ENCODE results near the gene NUTM2D. TPM values are rescaled to one million over a fixed set of nuclear protein-coding genes. Genes with fewer than 3 reads are reported as not detected.
"Not testable (repeated sequence)": the region's sequence is repeated elsewhere in the genome, so short reads cannot be mapped to it uniquely, and the experiment has no call there.

NUTM2D gene
- 1 to 10 TPM; 2.3 to 3.4 (median 2.7) TPM for total RNA-seq

GRCh38 chr10:87357444-87357843, at the start of gene NUTM2D:
Gene NUTM2D, plus strand, starts transcription at chr10:87357744. Its CDS starts 522 bp downstream, at chr10:87358266.
- WGBS, result no CpG with 5 or more reads among the region's 3 CpGs
- H3K4me1 ChIP-seq; intact Hi-C loops (cut with DNase I): not testable (repeated sequence)

GRCh38 chr10:87308702-87309101, 48.8 kb upstream of the NUTM2D start:
- not testable (repeated sequence) for DNase-seq (ENCODE audit: extremely low spot score)

More at GRCh38 chr10:87357444-87357843, at the start of gene NUTM2D:
- not testable (repeated sequence) for H3K9me3 ChIP-seq; H3K4me3 ChIP-seq; DNase-seq (ENCODE audit: extremely low spot score); H3K36me3 ChIP-seq; H3K27me3 ChIP-seq; H3K27ac ChIP-seq (replicated peaks in 1 of 4)

GRCh38 chr10:87309657-87310056, 47.9 kb upstream of the NUTM2D start:
- intact Hi-C loops (cut with DNase I); H3K36me3 ChIP-seq; H3K4me1 ChIP-seq; H3K27me3 ChIP-seq; H3K9me3 ChIP-seq; H3K4me3 ChIP-seq; DNase-seq (ENCODE audit: extremely low spot score); H3K27ac ChIP-seq (replicated peaks in 1 of 4): not testable (repeated sequence)

More at GRCh38 chr10:87308702-87309101, 48.8 kb upstream of the NUTM2D start:
- H3K4me1 ChIP-seq; intact Hi-C loops (cut with DNase I); H3K27me3 ChIP-seq; H3K36me3 ChIP-seq; H3K27ac ChIP-seq (replicated peaks in 1 of 4); H3K4me3 ChIP-seq; H3K9me3 ChIP-seq: not testable (repeated sequence)
- 75% methylated on average over 1 of the region's 1 CpG for WGBS

GRCh38 chr10:87311521-87311920, 46.0 kb upstream of the NUTM2D start:
- H3K4me3 ChIP-seq; H3K9me3 ChIP-seq; H3K4me1 ChIP-seq; DNase-seq (ENCODE audit: extremely low spot score); H3K27me3 ChIP-seq; intact Hi-C loops (cut with DNase I); H3K36me3 ChIP-seq; H3K27ac ChIP-seq (replicated peaks in 1 of 4): not testable (repeated sequence)
- WGBS, result 65% methylated on average over 1 of the region's 1 CpG

GRCh38 chr10:87313649-87314359, 43.7 kb upstream of the NUTM2D start:
- H3K4me3 ChIP-seq; H3K36me3 ChIP-seq; H3K4me1 ChIP-seq; H3K27ac ChIP-seq (replicated peaks in 1 of 4); intact Hi-C loops (cut with DNase I); DNase-seq (ENCODE audit: extremely low spot score); H3K9me3 ChIP-seq; H3K27me3 ChIP-seq: not testable (repeated sequence)
- WGBS, result 64% methylated on average over 3 of the region's 3 CpGs

- H3K27ac ChIP-seq (replicated peaks in 1 of 4); H3K4me3 ChIP-seq; H3K36me3 ChIP-seq; H3K4me1 ChIP-seq; H3K27me3 ChIP-seq; intact Hi-C loops (cut with DNase I); DNase-seq (ENCODE audit: extremely low spot score); H3K9me3 ChIP-seq: not testable (repeated sequence)
- WGBS, result 70% methylated on average over 3 of the region's 4 CpGs
These were observed 43.1 kb upstream of the NUTM2D start for GRCh38 chr10:87314360-87314973.

- intact Hi-C loops (cut with DNase I); DNase-seq (ENCODE audit: extremely low spot score); H3K4me1 ChIP-seq; H3K27ac ChIP-seq (replicated peaks in 1 of 4); H3K4me3 ChIP-seq; H3K27me3 ChIP-seq; H3K9me3 ChIP-seq; H3K36me3 ChIP-seq: not testable (repeated sequence)
- WGBS, result 88% methylated on average over 1 of the region's 1 CpG
These were observed 36.0 kb upstream of the NUTM2D start for GRCh38 chr10:87321505-87321904.

- peaks cover 0 to 11% (median 2%) of the 10 kb centered on the region in 4 donors for H3K36me3 ChIP-seq
- 100% methylated on average over 5 of the region's 5 CpGs for WGBS
- H3K27ac ChIP-seq (replicated peaks in 1 of 4); H3K4me1 ChIP-seq; DNase-seq (ENCODE audit: extremely low spot score); H3K27me3 ChIP-seq; H3K9me3 ChIP-seq; intact Hi-C loops (cut with DNase I); H3K4me3 ChIP-seq: not testable (repeated sequence)
These were observed 33.0 kb upstream of the NUTM2D start for GRCh38 chr10:87324559-87324958.

- intact Hi-C loops (cut with DNase I); H3K9me3 ChIP-seq; H3K27ac ChIP-seq (replicated peaks in 1 of 4); H3K4me1 ChIP-seq; DNase-seq (ENCODE audit: extremely low spot score); H3K27me3 ChIP-seq; H3K4me3 ChIP-seq: not testable (repeated sequence)
- H3K36me3 ChIP-seq, result peaks cover 0 to 11% (median 2%) of the 10 kb centered on the region in 4 donors
- WGBS, result 90% methylated on average over 1 of the region's 1 CpG
These were observed 29.6 kb upstream of the NUTM2D start for GRCh38 chr10:87327958-87328357.

- H3K27ac ChIP-seq (replicated peaks in 1 of 4); DNase-seq (ENCODE audit: extremely low spot score); H3K9me3 ChIP-seq; intact Hi-C loops (cut with DNase I); H3K27me3 ChIP-seq; H3K4me1 ChIP-seq; H3K4me3 ChIP-seq: not testable (repeated sequence)
- 84% methylated on average over 2 of the region's 2 CpGs for WGBS
- peaks cover 0 to 16% (median 1%) of the 10 kb centered on the region in 4 donors for H3K36me3 ChIP-seq
These were observed 28.4 kb upstream of the NUTM2D start for GRCh38 chr10:87329131-87329530.

- H3K4me3 ChIP-seq; H3K27me3 ChIP-seq; H3K4me1 ChIP-seq; DNase-seq (ENCODE audit: extremely low spot score); H3K27ac ChIP-seq (replicated peaks in 1 of 4); H3K9me3 ChIP-seq; intact Hi-C loops (cut with DNase I): not testable (repeated sequence)
- WGBS, result 93% methylated on average over 1 of the region's 1 CpG
- H3K36me3 ChIP-seq, result peaks cover 0 to 21% (median 0%) of the 10 kb centered on the region in 4 donors
These were observed 24.9 kb upstream of the NUTM2D start for GRCh38 chr10:87332687-87333086.

- intact Hi-C loops (cut with DNase I); H3K9me3 ChIP-seq; DNase-seq (ENCODE audit: extremely low spot score); H3K27me3 ChIP-seq; H3K4me3 ChIP-seq; H3K27ac ChIP-seq (replicated peaks in 1 of 4); H3K36me3 ChIP-seq: not testable (repeated sequence)
- 67% methylated on average over 3 of the region's 3 CpGs for WGBS
- peaks cover 11 to 21% (median 15%) of the 10 kb centered on the region in 4 donors for H3K4me1 ChIP-seq
These were observed 17.1 kb upstream of the NUTM2D start for GRCh38 chr10:87340411-87340810.
